GOT3 (cell line): Measurements from ENCODE around the gene MEGF9.
A peak's percentile ranks its signal among the peaks of the same experiment; 100 is the strongest.

Source experiments
- DNase-seq: peaks from one replicate; lab custom pipeline; 2025; ENCODE audit warnings: mixed read lengths; lab: John Stamatoyannopoulos, UW

MEGF9 gene

DNA sequence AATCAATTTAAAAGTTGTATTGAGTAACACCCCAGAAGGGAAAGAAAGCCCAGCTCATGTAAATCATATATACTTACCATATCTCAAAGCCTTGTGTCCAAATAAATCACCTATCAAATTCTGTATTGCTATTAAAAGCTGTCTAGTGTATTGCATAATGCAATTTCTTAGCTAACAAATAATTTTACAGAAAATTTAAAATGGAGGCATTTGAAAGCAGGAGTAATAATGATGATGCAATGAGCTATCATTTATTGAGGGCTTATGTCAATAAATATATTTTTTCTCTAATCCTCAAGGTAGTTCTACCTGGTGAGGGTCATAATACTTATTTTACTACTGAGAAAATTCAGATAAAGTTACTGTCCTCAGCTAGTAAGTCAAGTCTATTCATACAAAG, 91.5 kb downstream of the MEGF9 start:
- DNase-seq: no peak

GRCh38 chr9:120621941-120622340, 92.3 kb downstream of the MEGF9 start:
- DNase-seq: no peak

- DNase-seq: no peak
Measured at GRCh38 chr9:120619751-120620655, 94.3 kb downstream of the MEGF9 start.

GRCh38 chr9:120616966-120617935, 97.0 kb downstream of the MEGF9 start:
- no peak for DNase-seq

GRCh38 chr9:120612218-120612617, 102.1 kb downstream of the MEGF9 start:
- DNase-seq: no peak

DNA sequence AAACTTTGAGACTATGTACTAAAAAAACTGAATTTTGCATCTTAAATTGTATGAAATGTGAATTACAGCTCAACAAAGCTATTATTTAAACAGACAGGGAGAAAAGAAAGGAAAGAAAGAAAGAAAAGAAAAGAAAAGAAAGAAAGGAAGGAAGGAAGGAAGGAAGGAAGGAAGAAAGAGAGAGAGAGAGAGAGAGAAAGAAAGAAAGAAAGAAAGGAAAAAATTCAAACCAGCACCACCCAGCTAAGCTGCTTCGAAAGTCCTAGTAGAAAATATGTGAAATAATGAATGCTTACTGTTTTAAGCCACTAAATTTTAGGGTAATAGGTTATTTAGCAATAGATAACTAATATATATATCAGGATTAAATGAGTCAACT, 102.6 kb downstream of the MEGF9 start:
- DNase-seq: no peak

- no peak for DNase-seq
Measured at GRCh38 chr9:120610975-120611689, 103.1 kb downstream of the MEGF9 start.

- DNase-seq: no peak
Measured at GRCh38 chr9:120609636-120610035, 104.6 kb downstream of the MEGF9 start.

DNA sequence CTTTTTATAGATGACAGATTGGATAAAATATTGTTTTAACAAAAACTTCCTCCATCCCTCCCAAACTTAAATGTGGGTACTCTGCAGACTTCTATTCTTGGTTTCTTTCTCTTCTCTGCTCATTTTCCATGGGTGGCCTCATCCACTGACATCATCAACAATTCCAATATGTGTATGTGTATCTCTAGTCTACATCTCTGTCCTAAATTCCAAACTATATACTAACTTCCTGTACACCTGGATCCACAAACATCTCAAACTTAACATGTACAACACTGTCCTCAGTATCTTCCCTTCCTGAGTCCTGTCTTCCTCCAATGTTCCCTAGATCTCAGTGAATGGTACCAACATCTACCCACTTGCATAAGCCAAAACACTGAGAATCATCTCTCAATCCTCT, 105.8 kb downstream of the MEGF9 start:
- no peak for DNase-seq

DNA sequence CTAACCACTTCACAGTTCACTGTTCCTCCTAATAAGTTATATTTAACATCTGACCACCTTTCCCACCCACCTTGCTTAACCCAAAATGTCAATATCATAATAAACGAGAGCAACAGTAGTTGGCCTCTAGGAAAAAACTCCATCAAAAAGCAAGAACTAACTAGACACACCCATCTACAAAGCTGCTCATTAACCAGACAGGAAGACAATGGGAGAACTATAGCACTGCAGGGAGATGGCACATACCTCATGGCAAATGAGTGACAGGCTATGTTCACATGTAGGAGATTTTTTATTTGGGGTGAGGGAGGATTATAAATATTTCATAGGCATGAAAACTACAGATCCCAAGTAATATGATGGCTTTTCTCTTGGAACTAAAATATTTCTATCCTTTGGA, 110.7 kb downstream of the MEGF9 start:
- no peak for DNase-seq

DNA sequence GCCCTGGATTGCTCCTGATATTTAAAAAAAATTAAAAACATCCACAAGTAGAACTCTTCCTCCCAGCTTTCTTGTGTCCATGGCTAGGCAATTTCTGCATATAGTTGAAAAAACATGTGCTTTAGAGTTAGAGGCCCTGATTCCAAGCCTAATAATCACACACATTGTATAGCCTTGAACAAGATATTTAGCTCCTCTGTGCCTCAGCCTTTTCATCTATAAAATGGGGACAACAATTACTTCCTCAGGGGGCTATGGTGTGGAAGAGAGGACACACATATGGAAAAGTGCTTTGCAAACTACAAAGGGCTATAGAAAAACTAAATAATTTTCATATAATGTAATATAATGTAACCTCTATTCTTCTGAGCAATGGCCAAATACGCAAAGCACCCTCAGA, 111.3 kb downstream of the MEGF9 start:
- no peak for DNase-seq

- no peak for DNase-seq
Measured at GRCh38 chr9:120593955-120594277, 120.4 kb downstream of the MEGF9 start.

DNA sequence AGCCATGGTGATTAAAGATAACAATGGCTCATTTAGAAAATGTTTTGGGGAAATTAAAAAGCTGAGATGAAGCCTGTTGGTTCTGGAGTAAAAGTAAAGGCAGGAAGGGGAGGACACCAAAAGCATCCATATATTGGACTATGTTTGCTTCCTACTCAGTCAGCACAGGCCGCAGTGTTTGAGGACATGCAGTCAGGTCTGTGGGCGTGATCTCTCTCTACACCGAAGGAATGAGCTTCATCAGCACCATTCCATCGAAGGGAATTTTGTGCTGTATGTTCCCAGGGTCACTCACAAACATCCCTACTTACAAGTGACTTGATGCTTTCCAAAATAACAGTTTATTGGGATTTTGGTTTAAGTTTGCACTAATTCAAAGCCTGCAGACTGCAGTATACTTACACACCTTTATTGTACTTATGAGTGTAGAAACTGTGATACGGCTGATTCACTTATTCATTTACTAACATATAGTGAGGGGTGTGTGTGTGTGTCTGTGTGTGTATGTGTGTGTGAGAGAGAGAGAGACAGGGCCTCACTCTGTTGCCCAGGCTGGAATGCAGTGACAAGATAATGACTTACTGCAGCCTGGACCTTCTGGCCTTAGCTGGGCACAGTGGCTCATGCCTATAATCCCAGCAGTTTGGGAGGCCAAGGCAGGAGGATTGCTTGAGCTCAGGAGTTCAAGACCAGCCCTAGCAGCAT, 120.9 kb downstream of the MEGF9 start:
- DNase-seq: no peak

GRCh38 chr9:120592210-120592609, 122.1 kb downstream of the MEGF9 start:
- no peak for DNase-seq

DNA sequence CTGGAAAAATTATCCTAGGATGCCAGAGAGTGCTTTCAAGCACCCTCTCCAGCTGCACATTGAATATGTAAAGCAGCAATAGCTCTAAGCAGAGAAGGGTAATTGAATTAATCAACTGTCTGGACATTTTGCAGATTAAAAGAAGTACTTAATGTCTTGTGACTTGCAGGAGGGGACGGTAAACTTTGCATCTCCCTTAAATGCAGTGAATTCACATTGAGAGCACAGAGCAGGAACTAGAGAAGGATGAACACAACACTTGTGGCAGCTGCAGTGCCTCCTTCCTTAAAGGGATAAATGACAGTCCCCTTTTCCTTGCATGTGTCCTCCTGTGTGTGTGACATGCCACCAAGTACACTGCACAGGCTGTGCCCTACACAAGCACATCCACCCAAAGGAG, 126.9 kb downstream of the MEGF9 start:
- no peak for DNase-seq

DNA sequence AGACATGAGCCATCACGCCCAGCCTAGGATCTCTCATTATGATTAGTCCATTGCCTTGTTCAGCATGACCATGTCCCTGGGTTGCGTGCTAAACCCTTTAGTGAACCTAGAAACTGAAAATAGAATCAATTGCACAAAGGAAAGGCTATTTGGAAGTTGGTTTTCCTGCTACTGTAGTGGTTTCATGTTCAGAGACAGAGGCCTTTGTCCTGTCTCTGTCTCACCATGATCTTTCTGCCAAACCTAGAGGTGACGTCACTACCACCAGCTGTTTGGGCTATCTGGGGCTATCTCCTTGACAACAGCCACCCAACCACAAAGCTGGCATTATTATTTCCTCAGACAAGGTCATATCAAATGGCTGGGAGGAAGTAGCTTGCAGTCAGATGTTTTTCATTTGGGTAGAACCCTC, 130.3 kb downstream of the MEGF9 start:
- DNase-seq: no peak

- peak; percentile 63 for DNase-seq
Measured at GRCh38 chr9:120580051-120580896, 134.0 kb downstream of the MEGF9 start, which contains the start of gene CDK5RAP2. CDK5RAP2 (minus strand) TSS chr9:120580167; CDS start chr9:120579978, 189 bp downstream.

- no peak for DNase-seq
Measured at GRCh38 chr9:120579139-120580050, 134.9 kb downstream of the MEGF9 start.

GRCh38 chr9:120574473-120574872, 139.8 kb downstream of the MEGF9 start:
- no peak for DNase-seq
